A673 (cell line): ENCODE measurements around the gene ZNF592. TPM values are rescaled to one million over a fixed set of nuclear protein-coding genes. Genes with fewer than 3 reads are reported as not detected.

Experiments
- BruUV-seq: library from RNA; stranded (reverse); fragments of 400-500 nt; replicated peaks from 2 replicates; lab custom pipeline; 2021; lab: Mats Ljungman, UMichigan
- CTCF ChIA-PET: fragments of 300-600 bp; sonication (Branson Sonifier 250); formaldehyde crosslinking; loops from one replicate; lab custom pipeline; 2022; ENCODE audit warnings: antibody characterized with exemption; lab: Charles Lee
- POLR2A ChIA-PET: fragments of 300-600 bp; sonication (Branson Sonifier 250); formaldehyde crosslinking; loops from one replicate; lab custom pipeline; 2022; ENCODE audit warnings: antibody characterized with exemption; ENCODE audit not compliant: low non-redundant PET; lab: Charles Lee
- DNase-seq: peaks from one replicate; pipeline ENCODE4 v3.0.0-alpha.2; 2015; ENCODE audit warnings: low spot score
- H3K27ac ChIP-seq: fragments of 200-600 bp; sonication (generic); 2 replicates; pipeline ENCODE4 v1.5.1; 2016; ENCODE audit warnings: mixed run types, low read depth, mild to moderate bottlenecking, mixed read lengths, antibody characterized with exemption, low read length; ENCODE audit not compliant: poor library complexity, severe bottlenecking
- H3K27me3 ChIP-seq: fragments of 200-600 bp; sonication (generic); replicated peaks from 2 replicates; pipeline ENCODE4 v1.6.1; 2017; ENCODE audit warnings: mixed run types, low read depth, mild to moderate bottlenecking, mixed read lengths, antibody characterized with exemption, low read length; ENCODE audit not compliant: insufficient read depth, poor library complexity
- H3K36me3 ChIP-seq: fragments of 200-600 bp; sonication (generic); 2 replicates; pipeline ENCODE4 v1.6.1; 2016; ENCODE audit warnings: mixed run types, mild to moderate bottlenecking, mixed read lengths, antibody characterized with exemption, low read length; ENCODE audit not compliant: insufficient read depth, poor library complexity, severe bottlenecking
- H3K4me1 ChIP-seq: fragments of 200-600 bp; sonication (generic); 2 replicates; pipeline ENCODE4 v1.6.1; 2017; ENCODE audit warnings: mixed run types, mild to moderate bottlenecking, mixed read lengths, antibody characterized with exemption, low read length; ENCODE audit not compliant: insufficient read depth, poor library complexity, severe bottlenecking
- H3K4me3 ChIP-seq: fragments of 200-600 bp; sonication (generic); 2 replicates; pipeline ENCODE4 v1.5.1; 2016; ENCODE audit warnings: low read depth, mixed run types, mild to moderate bottlenecking, mixed read lengths, low read length; ENCODE audit not compliant: poor library complexity, severe bottlenecking
- H3K9me3 ChIP-seq: fragments of 200-600 bp; sonication (generic); 2 replicates; pipeline ENCODE4 v1.6.1; 2016; ENCODE audit warnings: mixed run types, low read depth, mild to moderate bottlenecking, mixed read lengths, antibody characterized with exemption, low read length; ENCODE audit not compliant: poor library complexity, severe bottlenecking
- CTCF ChIP-seq: fragments of 300-800, 200-600 bp; sonication (generic); conservative IDR thresholded peaks from 2 replicates; pipeline ENCODE4 v1.5.1; 2017; ENCODE audit warnings: low read depth, mild to moderate bottlenecking, antibody characterized with exemption, low read length, moderate library complexity, mixed read lengths
- EZH2 ChIP-seq: fragments of 200-600 bp; sonication (generic); IDR thresholded peaks from 2 replicates; pipeline ENCODE4 v1.6.1; 2017; ENCODE audit warnings: borderline replicate concordance, low read depth, mild to moderate bottlenecking, mixed read lengths, antibody characterized with exemption, low read length; ENCODE audit not compliant: poor library complexity, severe bottlenecking
- intact Hi-C: fragments of 100-400 bp; cut with micrococcal nuclease; formaldehyde crosslinking; loops from one replicate; pipeline ENCODE4 v1.10.0; 2022; ENCODE audit not compliant: unreplicated experiment
- total RNA-seq: library from RNA; stranded (reverse); gene quantifications from 2 replicates; pipeline ENCODE4 v1.2.3, GENCODE V29; 2021

The ZNF592 gene
- total RNA-seq, 1 experiment from 2014 or later: 37.2 TPM

GRCh38 chr15:84781495-84781894 is 33.1 kb downstream of the ZNF592 start:
- Histone ChIP-seq H3K9me3 (no peaks in the 10 kb centered on the region), H3K36me3 (peaks cover 28% of the 10 kb centered on the region), H3K27me3 (no peaks in the 10 kb centered on the region), H3K4me1 (no peaks in the 10 kb centered on the region), H3K27ac (no peak overlapping the region), H3K4me3 (no peak overlapping the region)
- TF ChIP-seq EZH2 (no peak), CTCF (no peak)
- ChIA-PET CTCF (no interaction called here), POLR2A (no interaction called here)
- intact Hi-C loops: no loop called here
- no peak for DNase-seq
- BruUV-seq: no TSS peak

DNA sequence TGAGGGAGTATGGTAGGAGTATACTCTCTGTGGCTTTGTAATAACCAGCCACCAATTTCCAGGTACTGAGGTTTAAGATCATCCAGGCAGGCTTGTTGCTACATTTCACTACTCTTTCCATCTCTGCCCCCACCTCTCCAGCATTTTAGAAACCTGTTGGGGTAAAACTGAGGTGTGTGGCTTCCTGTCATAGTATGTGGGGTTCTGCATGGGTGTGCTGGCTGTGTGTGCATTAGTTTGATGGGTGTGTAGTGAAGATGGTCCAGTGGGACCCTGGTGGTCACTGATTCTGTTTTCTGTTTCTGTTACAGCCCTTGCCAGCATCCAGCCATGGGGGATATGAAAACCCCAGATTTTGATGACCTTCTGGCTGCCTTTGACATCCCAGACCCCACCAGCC is 34.0 kb downstream of the ZNF592 start:
- Histone ChIP-seq H3K27me3 (no peaks in the 10 kb centered on the region), H3K4me1 (no peaks in the 10 kb centered on the region), H3K9me3 (no peaks in the 10 kb centered on the region), H3K27ac (no peak overlapping the region), H3K36me3 (peaks cover 28% of the 10 kb centered on the region), H3K4me3 (no peak overlapping the region)
- TF ChIP-seq EZH2 (no peak), CTCF (no peak)
- BruUV-seq: no TSS peak
- POLR2A ChIA-PET: no interaction called here
- DNase-seq: no peak
- CTCF ChIA-PET: no interaction called here
- intact Hi-C loops: no loop called here

GRCh38 chr15:84783493-84784251 is 35.3 kb downstream of the ZNF592 start:
- TSS peak; percentile 34 for BruUV-seq
- H3K36me3 ChIP-seq: peaks cover 28% of the 10 kb centered on the region
- H3K4me3 ChIP-seq: no peak overlapping the region
- no peak overlapping the region for H3K27ac ChIP-seq
- H3K27me3 ChIP-seq: no peaks in the 10 kb centered on the region
- no peaks in the 10 kb centered on the region for H3K9me3 ChIP-seq
- no peak for DNase-seq
- CTCF ChIA-PET: no interaction called here
- POLR2A ChIA-PET: no interaction called here
- intact Hi-C loops: no loop called here
- H3K4me1 ChIP-seq: no peaks in the 10 kb centered on the region
- peak; percentile 25; the same call in 1 of the 2 replicates for TF ChIP-seq CTCF
- no peak for TF ChIP-seq EZH2
